ENCODE results near the gene FBXO28. TPM values are rescaled to one million over a fixed set of nuclear protein-coding genes. Genes with fewer than 3 reads are reported as not detected.

FBXO28 gene
- total and polyA plus RNA-seq, 7 donors = 10.2 to 32.7 (median 21.9) TPM

DNA sequence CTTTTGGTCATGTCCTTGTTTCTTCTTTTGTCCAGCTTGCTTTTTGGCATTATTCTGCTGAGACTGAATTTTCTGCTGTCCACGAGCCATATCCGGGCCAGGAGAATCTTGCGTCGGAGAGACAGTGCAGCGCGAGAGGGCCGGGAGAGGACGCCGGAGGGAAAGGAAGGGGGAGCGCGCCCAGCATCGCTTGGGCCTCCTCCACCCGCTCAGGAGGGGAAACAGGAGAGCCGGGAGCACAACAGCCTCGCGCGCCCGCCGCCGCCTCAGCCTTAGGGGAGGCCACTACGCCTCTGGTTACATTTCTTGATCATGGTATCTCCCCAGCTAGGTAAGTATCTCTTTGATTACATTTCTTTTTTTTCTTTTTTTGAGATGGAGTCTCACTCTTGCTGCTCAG is 61.7 kb downstream of the FBXO28 start:
- no peaks in the 10 kb centered on the region for H3K27me3 ChIP-seq
- no peaks in the 10 kb centered on the region for H3K36me3 ChIP-seq
- H3K27ac ChIP-seq = peak overlapping the region in 1 of 4 donors; percentile 28
- TF ChIP-seq, protein P1, sequence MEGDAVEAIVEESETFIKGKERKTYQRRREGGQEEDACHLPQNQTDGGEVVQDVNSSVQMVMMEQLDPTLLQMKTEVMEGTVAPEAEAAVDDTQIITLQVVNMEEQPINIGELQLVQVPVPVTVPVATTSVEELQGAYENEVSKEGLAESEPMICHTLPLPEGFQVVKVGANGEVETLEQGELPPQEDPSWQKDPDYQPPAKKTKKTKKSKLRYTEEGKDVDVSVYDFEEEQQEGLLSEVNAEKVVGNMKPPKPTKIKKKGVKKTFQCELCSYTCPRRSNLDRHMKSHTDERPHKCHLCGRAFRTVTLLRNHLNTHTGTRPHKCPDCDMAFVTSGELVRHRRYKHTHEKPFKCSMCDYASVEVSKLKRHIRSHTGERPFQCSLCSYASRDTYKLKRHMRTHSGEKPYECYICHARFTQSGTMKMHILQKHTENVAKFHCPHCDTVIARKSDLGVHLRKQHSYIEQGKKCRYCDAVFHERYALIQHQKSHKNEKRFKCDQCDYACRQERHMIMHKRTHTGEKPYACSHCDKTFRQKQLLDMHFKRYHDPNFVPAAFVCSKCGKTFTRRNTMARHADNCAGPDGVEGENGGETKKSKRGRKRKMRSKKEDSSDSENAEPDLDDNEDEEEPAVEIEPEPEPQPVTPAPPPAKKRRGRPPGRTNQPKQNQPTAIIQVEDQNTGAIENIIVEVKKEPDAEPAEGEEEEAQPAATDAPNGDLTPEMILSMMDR (IDR thresholded peaks at IDR 0.05) = no peak
- TF ChIP-seq EP300 (IDR thresholded peaks at IDR 0.05) (no peak), POLR2AphosphoS5 (IDR thresholded peaks at IDR 0.05) (no peak), POLR2A (IDR thresholded peaks at IDR 0.05) (no peak)
- no peaks in the 10 kb centered on the region for H3K9me3 ChIP-seq
- peaks cover 0 to 9% (median 0%) of the 10 kb centered on the region in 4 donors for H3K4me1 ChIP-seq
- DNase-seq = peak; percentile 74
- 34 to 61% methylated on average over 21 of the region's 21 CpGs for WGBS, 2 donors
- intact Hi-C loops (cut with DNase I) = no loop called here
- H3K4me3 ChIP-seq = peak overlapping the region in 3 of 4 donors; percentile 4 to 31 (median 7)

DNA sequence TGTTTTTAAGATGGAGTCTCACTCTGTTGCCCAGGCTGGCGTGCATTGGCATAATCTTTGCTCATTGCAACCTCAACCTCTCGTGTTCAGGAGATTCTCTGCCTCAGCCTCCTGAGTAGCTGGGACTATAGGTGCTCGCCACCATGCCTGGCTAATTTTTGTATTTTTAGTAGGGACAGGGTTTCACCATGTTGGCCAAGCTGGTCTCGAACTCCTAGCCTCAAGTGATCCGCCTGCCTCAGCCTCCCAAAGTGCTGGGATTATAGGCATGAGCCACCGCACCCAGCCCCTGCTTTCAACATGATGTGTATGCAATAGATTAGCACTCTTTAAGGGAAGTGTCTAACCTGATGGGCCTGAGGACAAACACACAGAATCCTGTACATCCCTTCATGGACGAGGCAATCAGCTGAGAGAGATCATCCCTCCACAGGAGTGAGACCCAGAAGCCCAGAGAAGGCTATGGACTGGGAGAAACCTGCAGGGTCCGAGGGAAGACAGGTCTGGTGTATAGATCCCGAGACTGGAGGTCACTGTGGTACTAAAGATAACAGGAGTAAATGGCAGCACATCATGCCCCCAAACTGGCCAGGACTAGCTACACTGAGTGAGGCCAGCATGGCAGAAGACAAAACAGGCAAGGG is 63.6 kb downstream of the FBXO28 start:
- H3K36me3 ChIP-seq = no peaks in the 10 kb centered on the region
- no peak for DNase-seq
- H3K9me3 ChIP-seq = no peaks in the 10 kb centered on the region
- no peaks in the 10 kb centered on the region for H3K27me3 ChIP-seq
- WGBS, 2 donors = 94 to 95% methylated on average over 9 of the region's 9 CpGs
- no peak overlapping the region for H3K4me3 ChIP-seq
- no peak overlapping the region for H3K27ac ChIP-seq
- intact Hi-C loops (cut with DNase I) = no loop called here
- TF ChIP-seq POLR2AphosphoS5 (IDR thresholded peaks at IDR 0.05) (no peak), EP300 (IDR thresholded peaks at IDR 0.05) (no peak), POLR2A (IDR thresholded peaks at IDR 0.05) (no peak)
- TF ChIP-seq, protein P1 (IDR thresholded peaks at IDR 0.05) = no peak
- peaks cover 0 to 14% (median 6%) of the 10 kb centered on the region in 4 donors for H3K4me1 ChIP-seq

DNA sequence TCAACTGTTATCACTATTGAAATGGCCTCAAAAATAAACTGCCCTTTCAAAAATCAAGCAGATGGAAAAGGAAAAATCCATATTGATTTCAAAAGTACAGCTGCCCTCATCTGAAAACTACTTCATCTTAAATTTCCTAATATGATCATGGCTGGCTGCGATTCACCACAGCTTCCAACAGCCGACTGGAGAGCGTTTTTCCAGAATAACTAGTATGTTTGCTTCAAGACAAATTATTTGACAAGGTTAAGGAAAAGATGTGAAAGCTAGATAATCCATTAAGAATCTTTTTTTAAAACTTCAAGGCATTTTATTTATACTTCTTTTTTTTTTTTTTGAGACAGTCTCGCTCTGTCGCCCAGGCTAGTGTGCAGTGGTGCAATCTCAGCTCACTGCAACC is 65.0 kb downstream of the FBXO28 start:
- no peak overlapping the region for H3K4me3 ChIP-seq
- peaks cover 0 to 17% (median 10%) of the 10 kb centered on the region in 4 donors for H3K4me1 ChIP-seq
- no peaks in the 10 kb centered on the region for H3K27me3 ChIP-seq
- TF ChIP-seq POLR2A (IDR thresholded peaks at IDR 0.05) (no peak), EP300 (IDR thresholded peaks at IDR 0.05) (no peak), POLR2AphosphoS5 (IDR thresholded peaks at IDR 0.05) (no peak)
- TF ChIP-seq, protein P1 (IDR thresholded peaks at IDR 0.05) = no peak
- no peak for DNase-seq
- intact Hi-C loops (cut with DNase I) = no loop called here
- H3K36me3 ChIP-seq = no peaks in the 10 kb centered on the region
- WGBS, 2 donors = 93 to 95% methylated on average over 5 of the region's 5 CpGs
- H3K27ac ChIP-seq = no peak overlapping the region
- H3K9me3 ChIP-seq = no peaks in the 10 kb centered on the region

DNA sequence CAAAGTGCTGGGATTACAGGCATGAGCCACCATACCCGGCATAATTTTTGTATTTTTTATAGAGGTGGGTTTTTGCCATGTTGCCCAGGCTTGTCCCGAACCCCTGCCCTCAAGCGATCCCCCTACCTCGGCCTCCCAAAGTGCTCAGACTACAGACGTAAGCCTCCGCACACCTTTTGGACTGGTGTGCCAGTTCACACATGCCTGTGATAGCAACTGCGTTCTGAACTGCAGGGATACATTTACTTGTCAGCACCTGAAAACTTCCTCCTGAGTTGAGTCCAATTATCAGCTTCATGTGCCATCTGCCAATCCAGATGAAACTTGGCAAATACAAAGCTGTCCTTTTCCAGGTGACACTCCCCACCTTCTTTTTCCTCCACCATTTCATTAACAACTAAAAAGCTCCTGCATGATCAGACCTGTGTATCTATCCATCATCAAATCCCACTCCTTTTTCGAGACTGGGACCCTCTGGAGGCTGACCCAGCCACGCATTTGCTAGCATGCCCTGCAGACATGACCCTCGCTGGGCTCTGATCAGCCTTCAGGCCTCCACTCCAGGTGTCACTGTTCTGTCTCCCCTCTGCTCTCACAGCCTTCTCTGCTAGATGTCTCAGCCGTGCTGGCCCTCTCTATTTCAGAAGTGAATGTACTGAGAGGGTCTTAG is 67.0 kb downstream of the FBXO28 start:
- no peaks in the 10 kb centered on the region for H3K9me3 ChIP-seq
- no peak overlapping the region for H3K27ac ChIP-seq
- 95 to 97% methylated on average over 11 of the region's 11 CpGs for WGBS, 2 donors
- H3K36me3 ChIP-seq = no peaks in the 10 kb centered on the region
- H3K4me1 ChIP-seq = peaks cover 0 to 31% (median 27%) of the 10 kb centered on the region in 4 donors
- no peaks in the 10 kb centered on the region for H3K27me3 ChIP-seq
- DNase-seq = no peak
- intact Hi-C loops (cut with DNase I) = loop anchor here (5.0 to 10.0 kb wide), 3 partner anchors 69 to 274 kb away; partner anchors contain the start of genes FBXO28 and NVL
- TF ChIP-seq EP300 (IDR thresholded peaks at IDR 0.05) (no peak), POLR2A (IDR thresholded peaks at IDR 0.05) (no peak), POLR2AphosphoS5 (IDR thresholded peaks at IDR 0.05) (no peak)
- TF ChIP-seq, protein P1 (IDR thresholded peaks at IDR 0.05) = no peak
- H3K4me3 ChIP-seq = no peak overlapping the region

Measured in sigmoid colon (tissue), 7 donors.